ENCODE measurements around the gene HOXB3.
"Not testable (repeated sequence)": the region's sequence is repeated elsewhere in the genome, so short reads cannot be mapped to it uniquely, and the experiment has no call there.

Gene HOXB3

GRCh38 chr17:48545022-48545375, 45.0 kb downstream of the HOXB3 start, which contains the start of gene HOXB2:
Gene HOXB2, minus strand, starts transcription at chr17:48545109. Its CDS starts 198 bp downstream, at chr17:48544911.
- no peak for DNase-seq (ENCODE audit: low spot score)

GRCh38 chr17:48544349-48545021, 45.6 kb downstream of the HOXB3 start:
- DNase-seq (ENCODE audit: low spot score) = peak; percentile 78

- no peak for DNase-seq (ENCODE audit: low spot score)
Observed at GRCh38 chr17:48543854-48544348, 46.1 kb downstream of the HOXB3 start.

GRCh38 chr17:48543107-48543853, 46.8 kb downstream of the HOXB3 start:
- DNase-seq (ENCODE audit: low spot score) = no peak

GRCh38 chr17:48542698-48543106, 47.3 kb downstream of the HOXB3 start:
- DNase-seq (ENCODE audit: low spot score) = no peak

GRCh38 chr17:48542114-48542656, 47.9 kb downstream of the HOXB3 start:
- DNase-seq (ENCODE audit: low spot score) = no peak

GRCh38 chr17:48541577-48542113, 48.4 kb downstream of the HOXB3 start:
- DNase-seq (ENCODE audit: low spot score) = peak; percentile 76

GRCh38 chr17:48541036-48541576, 48.9 kb downstream of the HOXB3 start:
- no peak for DNase-seq (ENCODE audit: low spot score)

- no peak for DNase-seq (ENCODE audit: low spot score)
Observed at GRCh38 chr17:48540213-48540612, 49.8 kb downstream of the HOXB3 start.

GRCh38 chr17:48539177-48539576, 50.9 kb downstream of the HOXB3 start:
- DNase-seq (ENCODE audit: low spot score) = peak; percentile 75

- DNase-seq (ENCODE audit: low spot score) = no peak
Observed at GRCh38 chr17:48537316-48537715, 52.7 kb downstream of the HOXB3 start.

- DNase-seq (ENCODE audit: low spot score) = not testable (repeated sequence)
Observed at GRCh38 chr17:48535793-48536559, 54.1 kb downstream of the HOXB3 start.

- no peak for DNase-seq (ENCODE audit: low spot score)
Observed at GRCh38 chr17:48532261-48532660, 57.8 kb downstream of the HOXB3 start.

GRCh38 chr17:48530887-48531272, 59.2 kb downstream of the HOXB3 start, which contains the start of gene HOXB1:
Gene HOXB1, minus strand, starts transcription at chr17:48531011. Its CDS starts 107 bp downstream, at chr17:48530904.
- no peak for DNase-seq (ENCODE audit: low spot score)

GRCh38 chr17:48530208-48530886, 59.7 kb downstream of the HOXB3 start:
- DNase-seq (ENCODE audit: low spot score) = no peak

- DNase-seq (ENCODE audit: low spot score) = no peak
Observed at GRCh38 chr17:48529683-48530009, 60.4 kb downstream of the HOXB3 start.

GRCh38 chr17:48528936-48529682, 60.9 kb downstream of the HOXB3 start:
- no peak for DNase-seq (ENCODE audit: low spot score)

- no peak for DNase-seq (ENCODE audit: low spot score)
Observed at GRCh38 chr17:48528153-48528935, 61.7 kb downstream of the HOXB3 start.

- no peak for DNase-seq (ENCODE audit: low spot score)
Observed at GRCh38 chr17:48527547-48527932, 62.5 kb downstream of the HOXB3 start.
